Esophagus muscularis mucosa (tissue), 4 donors: ENCODE results near the gene ITGB3BP. TPM values are rescaled to one million over a fixed set of nuclear protein-coding genes. Genes with fewer than 3 reads are reported as not detected.
A peak's percentile ranks its signal among the peaks of the same experiment; 100 is the strongest.

Experiments used
- DNase-seq: peaks from one replicate; pipeline ENCODE4 v3.0.0-alpha.2; 2017; ENCODE audit errors: extremely low spot score
- H3K27ac ChIP-seq, 4 donors: fragments of 200-600 bp; sonication (generic); replicated peaks in 1 of 4; 1 replicate in 3 of 4; 2 replicates in 1 of 4; pipeline ENCODE4 v1.5.1; 2016 to 2019; ENCODE audit warnings: mild to moderate bottlenecking in 1 of 4
- H3K27me3 ChIP-seq, 4 donors: fragments of 200-600 bp; sonication (generic); one replicate each; pipeline versions ENCODE4 v1.5.1 to v1.6.0; 2016 to 2019
- H3K36me3 ChIP-seq, 4 donors: fragments of 200-600 bp; sonication (generic); one replicate each; pipeline ENCODE4 v1.5.1; 2016 to 2019
- H3K4me1 ChIP-seq, 4 donors: fragments of 200-600 bp; sonication (generic); one replicate each; pipeline ENCODE4 v1.5.1; 2016 to 2019
- H3K4me3 ChIP-seq, 4 donors: fragments of 200-600 bp; sonication (generic); 1 replicate in 2 of 4; 2 replicates in 2 of 4; pipeline ENCODE4 v1.5.1; 2016 to 2019; ENCODE audit warnings: mild to moderate bottlenecking in 4 of 4, moderate library complexity in 1 of 4
- H3K9me3 ChIP-seq, 4 donors: fragments of 200-600 bp; sonication (generic); 1 replicate in 3 of 4; 2 replicates in 1 of 4; pipeline ENCODE4 v1.5.1; 2016 to 2019
- EP300 ChIP-seq: sonication (generic); formaldehyde crosslinking; IDR thresholded peaks from one replicate; pipeline ENCODE4 v1.6.1; 2017; ENCODE audit warnings: antibody characterized with exemption
- POLR2A ChIP-seq: fragments of 450-650 bp; IDR thresholded peaks from one replicate; pipeline ENCODE4 v1.6.1; 2017; ENCODE audit warnings: antibody characterized with exemption, moderate library complexity, mild to moderate bottlenecking, low read depth
- POLR2AphosphoS5 ChIP-seq, 2 donors: sonication (generic); formaldehyde crosslinking; IDR thresholded peaks; one replicate each; pipeline ENCODE4 v1.6.1; 2017; ENCODE audit warnings: antibody characterized with exemption in 2 of 2
- whole genome bisulfite sequencing: methylation state at CpG from one replicate; pipeline ENCODE4 v1.1.5; 2018; 5-methylcytosine and 5-hydroxymethylcytosine counted together
- intact Hi-C: fragments of 100-400 bp; cut with DNase I; formaldehyde crosslinking; loops from one replicate; pipeline ENCODE4 v1.15.1; 2023
- total RNA-seq, 4 donors: library from RNA; depleted of rRNA; stranded (reverse); fragments of >200 nt; gene quantifications; one replicate each; pipeline versions ENCODE4 v1.1.0 to v1.2.1, GENCODE V29; 2016
- TF ChIP-seq, protein P1 (sequence below), 3 experiments: fragments of 200-600 bp in 2 of 3; fragments of 450-650 bp in 1 of 3; sonication (generic) in 2 of 3; IDR thresholded peaks; one replicate each; pipeline ENCODE4 v1.5.1; 2017 to 2019; ENCODE audit warnings: antibody characterized with exemption in 3 of 3, mild to moderate bottlenecking in 2 of 3, moderate library complexity in 1 of 3

The ITGB3BP gene
- total RNA-seq, 4 donors from 2014 or later, result 6.8 to 38.2 (median 11.1) TPM

DNA sequence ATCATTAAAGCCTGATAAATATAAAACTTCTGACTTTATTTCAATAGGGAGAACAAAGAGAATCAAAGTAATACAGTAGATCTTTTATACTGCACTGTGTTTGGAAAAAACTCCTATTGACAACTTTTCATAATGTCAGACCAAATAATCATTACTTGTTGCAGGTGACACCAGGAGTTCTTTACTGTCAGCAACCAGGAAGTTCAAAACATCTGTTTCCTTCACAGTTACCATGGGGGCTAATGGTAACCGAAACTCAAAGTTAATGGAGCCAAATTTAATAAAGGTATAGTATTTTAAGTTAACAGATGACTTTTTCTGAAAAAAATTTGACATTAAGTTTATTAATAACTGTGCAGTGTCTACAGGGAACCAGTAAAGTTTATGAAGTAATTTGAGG is 10.9 kb upstream of the ITGB3BP start:
- intact Hi-C loops, result loop anchor here (10.0 kb wide), 1 partner anchor 209 kb away; the partner anchor contains the start of gene FOXD3
- Histone ChIP-seq H3K4me3 (no peak overlapping the region), H3K36me3 (peaks cover 0 to 40% (median 14%) of the 10 kb centered on the region in 4 donors), H3K27ac (no peak overlapping the region), H3K4me1 (no peaks in the 10 kb centered on the region), H3K27me3 (no peaks in the 10 kb centered on the region), H3K9me3 (no peaks in the 10 kb centered on the region)
- TF ChIP-seq EP300 (no peak), POLR2AphosphoS5 (IDR thresholded peaks at IDR 0.05) (no peak), POLR2A (no peak)
- TF ChIP-seq, protein P1, sequence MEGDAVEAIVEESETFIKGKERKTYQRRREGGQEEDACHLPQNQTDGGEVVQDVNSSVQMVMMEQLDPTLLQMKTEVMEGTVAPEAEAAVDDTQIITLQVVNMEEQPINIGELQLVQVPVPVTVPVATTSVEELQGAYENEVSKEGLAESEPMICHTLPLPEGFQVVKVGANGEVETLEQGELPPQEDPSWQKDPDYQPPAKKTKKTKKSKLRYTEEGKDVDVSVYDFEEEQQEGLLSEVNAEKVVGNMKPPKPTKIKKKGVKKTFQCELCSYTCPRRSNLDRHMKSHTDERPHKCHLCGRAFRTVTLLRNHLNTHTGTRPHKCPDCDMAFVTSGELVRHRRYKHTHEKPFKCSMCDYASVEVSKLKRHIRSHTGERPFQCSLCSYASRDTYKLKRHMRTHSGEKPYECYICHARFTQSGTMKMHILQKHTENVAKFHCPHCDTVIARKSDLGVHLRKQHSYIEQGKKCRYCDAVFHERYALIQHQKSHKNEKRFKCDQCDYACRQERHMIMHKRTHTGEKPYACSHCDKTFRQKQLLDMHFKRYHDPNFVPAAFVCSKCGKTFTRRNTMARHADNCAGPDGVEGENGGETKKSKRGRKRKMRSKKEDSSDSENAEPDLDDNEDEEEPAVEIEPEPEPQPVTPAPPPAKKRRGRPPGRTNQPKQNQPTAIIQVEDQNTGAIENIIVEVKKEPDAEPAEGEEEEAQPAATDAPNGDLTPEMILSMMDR (IDR thresholded peaks at IDR 0.05), result no peak
- DNase-seq, result no peak
- WGBS, result 93% methylated on average over 1 of the region's 1 CpG

DNA sequence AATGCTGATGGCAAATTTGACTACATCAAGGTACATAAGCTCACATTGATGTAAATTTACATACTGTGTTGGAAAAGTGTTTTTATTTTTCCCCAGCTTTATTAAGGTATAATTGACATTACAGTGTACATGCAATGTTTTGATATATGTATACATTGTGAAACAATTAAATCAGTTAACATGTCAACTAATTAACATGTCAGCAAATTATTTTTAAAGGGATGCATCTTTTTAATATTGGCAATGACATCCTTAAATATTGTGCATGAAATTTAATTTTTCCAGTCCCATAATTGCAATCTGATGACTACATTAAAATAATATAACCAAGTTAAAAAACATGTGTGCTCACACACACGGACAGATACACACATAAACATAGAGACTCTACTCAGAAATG is 9.7 kb upstream of the ITGB3BP start:
- DNase-seq, result no peak
- intact Hi-C loops, result loop anchor here (10.0 kb wide), 1 partner anchor 208 kb away; the partner anchor contains the start of gene FOXD3
- Histone ChIP-seq H3K4me1 (no peaks in the 10 kb centered on the region), H3K27ac (no peak overlapping the region), H3K9me3 (no peaks in the 10 kb centered on the region), H3K36me3 (peaks cover 0 to 47% (median 14%) of the 10 kb centered on the region in 4 donors), H3K27me3 (no peaks in the 10 kb centered on the region), H3K4me3 (no peak overlapping the region)
- 76% methylated on average over 1 of the region's 1 CpG for WGBS
- TF ChIP-seq, protein P1 (IDR thresholded peaks at IDR 0.05), result no peak
- TF ChIP-seq EP300 (no peak), POLR2AphosphoS5 (IDR thresholded peaks at IDR 0.05) (no peak), POLR2A (no peak)

DNA sequence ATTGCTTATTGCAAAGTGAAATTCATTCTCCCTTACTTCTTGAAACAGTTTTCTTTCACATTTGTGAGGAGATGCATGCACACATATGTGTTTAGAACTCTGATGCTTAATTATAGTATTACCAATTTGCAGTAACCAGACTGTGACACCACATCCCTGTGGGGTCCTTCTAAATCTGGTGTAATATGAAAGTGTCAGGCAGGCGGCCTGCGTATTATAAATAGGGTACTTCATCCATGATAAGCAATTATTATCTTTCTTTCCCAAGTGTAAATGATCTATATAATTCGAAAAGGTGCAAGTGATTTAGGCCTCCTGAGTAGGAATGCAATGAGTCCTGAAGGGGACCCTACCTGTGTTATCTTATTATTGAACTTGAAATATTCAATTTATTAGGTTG is 1.2 kb upstream of the ITGB3BP start:
- intact Hi-C loops, result loop anchor here (5.0 to 10.0 kb wide), 2 partner anchors 37 to 159 kb away; partner anchors contain the start of gene ALG6
- DNase-seq, result no peak

DNA sequence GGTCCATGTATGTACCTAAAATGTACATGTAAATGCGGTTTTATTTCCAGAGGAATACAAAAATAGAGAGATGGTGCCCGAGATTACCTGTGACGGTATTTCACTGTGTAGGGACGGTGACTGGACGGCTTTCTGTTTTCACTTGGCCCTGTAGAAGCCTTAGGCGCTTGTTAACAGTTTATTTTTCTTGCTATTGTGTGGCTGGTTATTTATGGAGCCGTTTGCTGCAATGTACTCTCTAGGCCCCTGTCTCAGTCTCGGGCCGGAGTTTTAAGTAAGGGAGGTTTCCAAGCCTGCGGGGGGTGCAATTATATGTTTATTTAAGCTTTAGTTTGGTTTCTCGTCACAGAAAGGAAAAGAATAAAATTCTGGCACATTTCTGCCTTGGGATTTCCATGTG is 713 bp upstream of the ITGB3BP start:
- H3K27me3 ChIP-seq, result no peaks in the 10 kb centered on the region
- peak overlapping the region; percentile 64 to 81 (median 68) for H3K4me3 ChIP-seq
- DNase-seq, result no peak
- 2% methylated on average over 11 of the region's 11 CpGs for WGBS
- H3K4me1 ChIP-seq, result peaks cover 15 to 28% (median 24%) of the 10 kb centered on the region in 4 donors
- no peaks in the 10 kb centered on the region for H3K9me3 ChIP-seq
- H3K36me3 ChIP-seq, result peaks cover 0 to 20% (median 0%) of the 10 kb centered on the region in 4 donors
- TF ChIP-seq EP300 (no peak), POLR2A (no peak), POLR2AphosphoS5 (IDR thresholded peaks at IDR 0.05) (no peak)
- TF ChIP-seq, protein P1 (IDR thresholded peaks at IDR 0.05), result no peak
- peak overlapping the region; percentile 85 to 94 (median 92) for H3K27ac ChIP-seq
- intact Hi-C loops, result loop anchor here (5.0 to 10.0 kb wide), 2 partner anchors 36 to 159 kb away; partner anchors contain the start of gene ALG6

More for the DNA sequence above, 1.2 kb upstream of the ITGB3BP start:
- peaks cover 0 to 20% (median 0%) of the 10 kb centered on the region in 4 donors for H3K36me3 ChIP-seq
- H3K4me3 ChIP-seq, result peak overlapping the region; percentile 64 to 81 (median 68)
- whole genome bisulfite sequencing, result 56% methylated on average over 3 of the region's 3 CpGs
- H3K9me3 ChIP-seq, result no peaks in the 10 kb centered on the region
- H3K4me1 ChIP-seq, result peaks cover 15 to 28% (median 24%) of the 10 kb centered on the region in 4 donors
- no peak for TF ChIP-seq EP300
- no peak for TF ChIP-seq POLR2A
- TF ChIP-seq, protein P1 (IDR thresholded peaks at IDR 0.05), result no peak
- no peak for TF ChIP-seq POLR2AphosphoS5 (IDR thresholded peaks at IDR 0.05)
- peak overlapping the region; percentile 85 to 94 (median 92) for H3K27ac ChIP-seq
- H3K27me3 ChIP-seq, result no peaks in the 10 kb centered on the region

DNA sequence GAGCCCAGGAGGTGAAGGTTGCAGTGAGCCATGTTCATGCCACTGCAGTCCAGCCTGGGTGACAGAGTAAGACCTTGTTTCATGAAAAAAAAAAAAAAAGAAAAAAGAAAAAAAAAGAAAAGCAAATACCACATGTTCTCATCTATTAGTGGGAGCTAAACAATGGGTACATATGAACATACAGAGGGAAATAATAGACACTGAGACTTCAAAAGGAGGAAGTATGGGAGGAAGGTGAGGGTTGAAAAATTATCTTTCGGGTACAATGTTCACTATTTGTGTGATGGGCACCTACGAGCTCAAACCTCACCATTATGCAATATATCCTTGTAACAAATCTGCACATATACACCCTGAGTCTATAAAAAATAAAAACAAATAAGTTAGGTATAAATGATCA is 6.4 kb downstream of the ITGB3BP start:
- Histone ChIP-seq H3K4me1 (peaks cover 0 to 16% (median 5%) of the 10 kb centered on the region in 4 donors), H3K9me3 (no peaks in the 10 kb centered on the region), H3K36me3 (no peaks in the 10 kb centered on the region), H3K27ac (no peak overlapping the region), H3K27me3 (no peaks in the 10 kb centered on the region), H3K4me3 (no peak overlapping the region)
- DNase-seq, result no peak
- WGBS, result 91% methylated on average over 2 of the region's 2 CpGs
- TF ChIP-seq POLR2A (no peak), POLR2AphosphoS5 (IDR thresholded peaks at IDR 0.05) (no peak), EP300 (no peak)
- TF ChIP-seq, protein P1 (IDR thresholded peaks at IDR 0.05), result no peak
- intact Hi-C loops, result no loop called here
